Esophagus squamous epithelium (tissue), 5 donors: Measurements from ENCODE around the gene SPATA31D1. TPM values are rescaled to one million over a fixed set of nuclear protein-coding genes. Genes with fewer than 3 reads are reported as not detected.

Experiments used
- DNase-seq: peaks from one replicate; lab custom pipeline; 2025; lab: John Stamatoyannopoulos, UW
- H3K27ac ChIP-seq, 4 donors: fragments of 200-600 bp; sonication (generic); one replicate each; pipeline ENCODE4 v1.5.1; 2016 to 2019; ENCODE audit warnings: mild to moderate bottlenecking in 1 of 4
- H3K27me3 ChIP-seq, 4 donors: fragments of 200-600 bp; sonication (generic); 1 replicate in 3 of 4; 2 replicates in 1 of 4; pipeline versions ENCODE4 v1.5.1 to v1.6.0; 2017 to 2021; ENCODE audit warnings: antibody characterized with exemption in 1 of 4
- H3K36me3 ChIP-seq, 3 donors: fragments of 200-600 bp; sonication (generic); one replicate each; pipeline ENCODE4 v1.5.1; 2016 to 2019
- H3K4me1 ChIP-seq, 3 donors: fragments of 200-600 bp; sonication (generic); one replicate each; pipeline ENCODE4 v1.5.1; 2017 to 2019
- H3K4me3 ChIP-seq, 4 donors: fragments of 200-600 bp; sonication (generic); 1 replicate in 3 of 4; 2 replicates in 1 of 4; pipeline ENCODE4 v1.5.1; 2016 to 2019; ENCODE audit warnings: mild to moderate bottlenecking in 2 of 4, moderate library complexity in 1 of 4
- H3K9me3 ChIP-seq, 3 donors: fragments of 200-600 bp; sonication (generic); one replicate each; pipeline ENCODE4 v1.5.1; 2016 to 2019
- POLR2A ChIP-seq, 4 donors: fragments of 450-650 bp; IDR thresholded peaks; one replicate each; pipeline ENCODE4 v1.6.1; 2017; ENCODE audit warnings: antibody characterized with exemption in 4 of 4, mild to moderate bottlenecking in 4 of 4, moderate library complexity in 3 of 4
- WGBS, 2 donors: methylation state at CpG; one replicate each; pipeline ENCODE4 v1.1.5; 2018; 5-methylcytosine and 5-hydroxymethylcytosine counted together
- intact Hi-C: fragments of 100-400 bp; cut with DNase I; formaldehyde crosslinking; loops from one replicate; pipeline ENCODE4 v1.15.0; 2022
- total RNA-seq, 4 donors: library from RNA; depleted of rRNA; stranded (reverse); fragments of >200 nt; gene quantifications; one replicate each; pipeline ENCODE4 v1.1.0, GENCODE V29; 2016
- TF ChIP-seq, protein P1 (sequence below), 6 experiments: fragments of 450-650 bp in 4 of 6; fragments of 200-600 bp in 2 of 6; sonication (generic) in 2 of 6; IDR thresholded peaks; one replicate each; pipeline ENCODE4 v1.5.1; 2016 to 2019; ENCODE audit warnings: antibody characterized with exemption in 6 of 6, mild to moderate bottlenecking in 4 of 6, moderate library complexity in 4 of 6
- donor health status: DM: yes; HTN: yes; CAD: no.

Gene SPATA31D1
- total RNA-seq, 4 donors from 2014 or later = not detected

DNA sequence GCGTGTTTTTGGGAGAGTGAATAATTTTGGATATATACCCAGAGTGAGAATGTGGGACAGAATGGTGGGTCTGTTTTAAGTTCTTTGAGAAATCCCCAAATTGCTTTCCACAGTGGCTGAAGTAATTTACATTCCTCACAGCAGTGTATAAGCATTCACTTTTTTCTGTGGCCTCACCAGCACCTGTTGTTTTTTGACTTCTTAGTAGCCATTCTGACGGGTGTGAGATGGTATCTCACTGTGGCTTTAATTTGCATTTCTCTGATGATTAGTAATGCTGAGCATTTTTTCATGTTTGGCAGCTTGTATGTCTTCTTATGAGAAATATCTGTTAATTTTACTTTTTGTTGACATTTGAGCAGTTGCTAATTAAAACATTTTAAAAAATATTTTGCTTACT is 9.4 kb upstream of the SPATA31D1 start:
- no peaks in the 10 kb centered on the region for H3K4me1 ChIP-seq
- 61 to 65% methylated on average over 2 of the region's 2 CpGs for WGBS, 2 donors

DNA sequence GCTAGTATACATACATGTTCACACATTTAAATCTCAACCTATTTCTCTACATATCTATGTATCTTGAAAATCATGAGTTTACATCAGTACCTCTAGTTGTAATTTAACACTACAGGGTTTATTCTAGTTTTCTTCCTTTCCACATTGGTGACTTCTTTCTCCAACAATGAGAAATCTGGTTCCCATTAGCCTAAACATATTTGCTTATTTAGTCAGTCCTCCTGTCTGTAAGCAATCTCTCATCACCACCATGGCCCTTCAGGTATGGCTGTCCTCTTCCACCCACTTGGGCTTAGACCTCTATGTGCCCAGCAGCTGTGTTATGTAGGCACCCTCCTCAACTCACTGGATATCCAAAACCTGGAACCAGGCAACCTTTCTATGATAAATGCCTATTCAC is 8.0 kb upstream of the SPATA31D1 start:
- TF ChIP-seq, protein P1, sequence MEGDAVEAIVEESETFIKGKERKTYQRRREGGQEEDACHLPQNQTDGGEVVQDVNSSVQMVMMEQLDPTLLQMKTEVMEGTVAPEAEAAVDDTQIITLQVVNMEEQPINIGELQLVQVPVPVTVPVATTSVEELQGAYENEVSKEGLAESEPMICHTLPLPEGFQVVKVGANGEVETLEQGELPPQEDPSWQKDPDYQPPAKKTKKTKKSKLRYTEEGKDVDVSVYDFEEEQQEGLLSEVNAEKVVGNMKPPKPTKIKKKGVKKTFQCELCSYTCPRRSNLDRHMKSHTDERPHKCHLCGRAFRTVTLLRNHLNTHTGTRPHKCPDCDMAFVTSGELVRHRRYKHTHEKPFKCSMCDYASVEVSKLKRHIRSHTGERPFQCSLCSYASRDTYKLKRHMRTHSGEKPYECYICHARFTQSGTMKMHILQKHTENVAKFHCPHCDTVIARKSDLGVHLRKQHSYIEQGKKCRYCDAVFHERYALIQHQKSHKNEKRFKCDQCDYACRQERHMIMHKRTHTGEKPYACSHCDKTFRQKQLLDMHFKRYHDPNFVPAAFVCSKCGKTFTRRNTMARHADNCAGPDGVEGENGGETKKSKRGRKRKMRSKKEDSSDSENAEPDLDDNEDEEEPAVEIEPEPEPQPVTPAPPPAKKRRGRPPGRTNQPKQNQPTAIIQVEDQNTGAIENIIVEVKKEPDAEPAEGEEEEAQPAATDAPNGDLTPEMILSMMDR (IDR thresholded peaks at IDR 0.05) = no peak
- no peak for TF ChIP-seq POLR2A (IDR thresholded peaks at IDR 0.05)
- Histone ChIP-seq H3K4me3 (no peak overlapping the region), H3K36me3 (no peaks in the 10 kb centered on the region), H3K4me1 (no peaks in the 10 kb centered on the region), H3K27me3 (no peaks in the 10 kb centered on the region), H3K9me3 (peaks cover 0 to 5% (median 0%) of the 10 kb centered on the region in 3 donors), H3K27ac (no peak overlapping the region)
- intact Hi-C loops = no loop called here
- DNase-seq = no peak

More for the DNA sequence above, 9.4 kb upstream of the SPATA31D1 start:
- intact Hi-C loops = no loop called here
- peaks cover 0 to 5% (median 0%) of the 10 kb centered on the region in 3 donors for H3K9me3 ChIP-seq
- no peak overlapping the region for H3K27ac ChIP-seq
- DNase-seq = no peak
- H3K36me3 ChIP-seq = no peaks in the 10 kb centered on the region
- TF ChIP-seq, protein P1 (IDR thresholded peaks at IDR 0.05) = no peak
- no peak for TF ChIP-seq POLR2A (IDR thresholded peaks at IDR 0.05)
- no peak overlapping the region for H3K4me3 ChIP-seq
- H3K27me3 ChIP-seq = no peaks in the 10 kb centered on the region

DNA sequence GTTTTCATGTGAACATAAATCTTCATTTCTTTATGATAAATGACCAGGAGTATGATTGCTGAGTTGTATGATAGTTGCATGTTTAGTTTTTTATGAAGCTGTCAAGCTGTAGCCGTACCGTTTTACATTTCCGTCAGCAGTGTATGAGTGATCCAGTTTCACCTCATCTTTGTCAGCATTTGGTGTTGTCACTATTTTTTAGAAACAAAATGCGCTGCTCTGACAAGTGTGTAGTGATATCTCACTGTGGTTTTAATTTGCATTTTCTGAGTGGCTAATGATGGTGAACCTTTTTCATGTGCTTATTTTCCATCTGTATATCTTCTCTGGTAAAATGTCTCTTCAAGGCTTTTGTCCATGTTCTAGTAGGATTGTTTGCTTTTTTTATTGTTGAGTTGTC is 6.7 kb upstream of the SPATA31D1 start:
- Histone ChIP-seq H3K9me3 (peaks cover 0 to 4% (median 0%) of the 10 kb centered on the region in 3 donors), H3K27me3 (no peaks in the 10 kb centered on the region), H3K4me1 (no peaks in the 10 kb centered on the region), H3K36me3 (no peaks in the 10 kb centered on the region), H3K4me3 (no peak overlapping the region), H3K27ac (no peak overlapping the region)
- no peak for DNase-seq
- WGBS, 2 donors = 79 to 84% methylated on average over 4 of the region's 4 CpGs
- intact Hi-C loops = no loop called here
- TF ChIP-seq POLR2A (IDR thresholded peaks at IDR 0.05) = no peak
- TF ChIP-seq, protein P1 (IDR thresholded peaks at IDR 0.05) = no peak

DNA sequence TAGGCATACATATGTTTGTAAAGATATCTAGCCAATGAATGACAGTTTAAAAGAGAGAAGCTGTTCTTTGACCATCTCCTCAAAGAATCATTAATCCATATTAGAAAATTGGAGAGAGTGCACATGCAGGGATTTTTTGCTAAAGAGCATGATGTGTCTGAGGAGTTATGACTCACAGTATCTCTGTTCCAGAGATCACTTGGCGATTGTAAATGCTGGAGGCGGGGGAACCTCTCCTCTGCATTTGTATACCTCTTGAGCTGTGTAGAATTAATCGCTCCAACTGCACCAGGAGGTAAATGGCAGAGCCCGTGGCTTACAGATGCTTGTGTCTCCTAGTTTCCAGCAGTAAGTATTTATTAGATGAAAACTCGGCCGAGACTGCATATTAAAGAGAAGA is 3.6 kb upstream of the SPATA31D1 start:
- no peak overlapping the region for H3K27ac ChIP-seq
- H3K4me3 ChIP-seq = no peak overlapping the region
- H3K4me1 ChIP-seq = no peaks in the 10 kb centered on the region
- 64 to 70% methylated on average over 6 of the region's 6 CpGs for WGBS, 2 donors
- no peak for DNase-seq
- no peaks in the 10 kb centered on the region for H3K36me3 ChIP-seq
- H3K9me3 ChIP-seq = no peaks in the 10 kb centered on the region
- TF ChIP-seq, protein P1 (IDR thresholded peaks at IDR 0.05) = no peak
- TF ChIP-seq POLR2A (IDR thresholded peaks at IDR 0.05) = no peak
- H3K27me3 ChIP-seq = no peaks in the 10 kb centered on the region
- intact Hi-C loops = no loop called here

DNA sequence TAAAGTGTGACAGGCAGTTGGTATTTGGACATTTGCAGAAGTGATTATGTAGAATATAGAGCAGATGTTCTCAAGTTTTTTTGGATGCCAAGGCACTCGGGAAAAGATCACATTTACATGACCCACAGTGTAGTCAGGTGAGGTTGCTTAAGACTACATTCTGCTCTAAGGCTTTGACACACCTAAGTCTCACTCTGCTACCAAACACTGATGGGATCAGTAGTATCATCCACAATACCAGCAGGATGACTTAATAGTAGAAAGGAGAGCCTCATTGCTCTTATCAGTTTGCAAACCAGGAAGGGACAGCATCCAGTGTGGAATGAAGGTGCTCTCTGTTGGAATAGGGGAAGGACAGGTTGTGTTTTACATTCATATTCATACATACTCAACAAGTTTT is 2.5 kb upstream of the SPATA31D1 start:
- WGBS, 2 donors = 37 to 50% methylated on average over 1 of the region's 1 CpG
- TF ChIP-seq, protein P1 (IDR thresholded peaks at IDR 0.05) = no peak
- TF ChIP-seq POLR2A (IDR thresholded peaks at IDR 0.05) = no peak
- intact Hi-C loops = no loop called here

More for the DNA sequence above, 2.5 kb upstream of the SPATA31D1 start:
- no peak overlapping the region for H3K4me3 ChIP-seq
- H3K27me3 ChIP-seq = no peaks in the 10 kb centered on the region
- no peak for DNase-seq
- no peaks in the 10 kb centered on the region for H3K9me3 ChIP-seq
- H3K36me3 ChIP-seq = no peaks in the 10 kb centered on the region
- H3K4me1 ChIP-seq = no peaks in the 10 kb centered on the region
- no peak overlapping the region for H3K27ac ChIP-seq
